HG02973 (cell line): ENCODE data around the gene KCNAB1.

Source experiments
- ATAC-seq: cut with Tn5 transposase; IDR thresholded peaks from one replicate; pipeline ENCODE4 v1.9.1; 2021; ENCODE audit warnings: moderate library complexity; ENCODE audit not compliant: unreplicated experiment

Gene KCNAB1

GRCh38 chr3:156530980-156531379 lies 410.6 kb downstream of the KCNAB1 start:
- ATAC-seq = no peak

- ATAC-seq = no peak
Measured at GRCh38 chr3:156532730-156533129, 412.4 kb downstream of the KCNAB1 start.

- ATAC-seq = no peak
Measured at GRCh38 chr3:156533205-156533604, 412.8 kb downstream of the KCNAB1 start.

- ATAC-seq = no peak
Measured at GRCh38 chr3:156535162-156535627, 414.8 kb downstream of the KCNAB1 start.

- ATAC-seq = no peak
Measured at GRCh38 chr3:156535798-156536197, 415.4 kb downstream of the KCNAB1 start.

- no peak for ATAC-seq
Measured at GRCh38 chr3:156536524-156537316, 416.3 kb downstream of the KCNAB1 start.

- ATAC-seq = no peak
Measured at GRCh38 chr3:156539051-156539450, 418.7 kb downstream of the KCNAB1 start.

GRCh38 chr3:156539802-156540201 lies 419.4 kb downstream of the KCNAB1 start:
- no peak for ATAC-seq

GRCh38 chr3:156542101-156543042 lies 422.0 kb downstream of the KCNAB1 start:
- ATAC-seq = no peak

- no peak for ATAC-seq
Measured at GRCh38 chr3:156543043-156543555, 422.7 kb downstream of the KCNAB1 start.

GRCh38 chr3:156547637-156548036 lies 427.3 kb downstream of the KCNAB1 start:
- no peak for ATAC-seq

GRCh38 chr3:156548041-156548687 lies 427.8 kb downstream of the KCNAB1 start:
- ATAC-seq = no peak

GRCh38 chr3:156548902-156549301 lies 428.5 kb downstream of the KCNAB1 start:
- no peak for ATAC-seq

GRCh38 chr3:156551261-156551660 lies 430.9 kb downstream of the KCNAB1 start:
- no peak for ATAC-seq

- ATAC-seq = no peak
Measured at GRCh38 chr3:156551746-156552145, 431.4 kb downstream of the KCNAB1 start.

- no peak for ATAC-seq
Measured at GRCh38 chr3:156552973-156553372, 432.6 kb downstream of the KCNAB1 start.

- no peak for ATAC-seq
Measured at GRCh38 chr3:156553705-156554356, 433.5 kb downstream of the KCNAB1 start.

GRCh38 chr3:156554515-156554841 lies 434.1 kb downstream of the KCNAB1 start:
- ATAC-seq = peak; percentile 1

- peak; percentile 98 for ATAC-seq
Measured at GRCh38 chr3:156554842-156555687, 434.7 kb downstream of the KCNAB1 start, which contains the start of gene SSR3. Gene SSR3 (minus strand): TSS chr3:156555117. CDS start chr3:156555089, 28 bp downstream.

GRCh38 chr3:156558389-156558788 lies 438.0 kb downstream of the KCNAB1 start:
- no peak for ATAC-seq
